ENCODE data around the gene UTP11.

- peak; percentile 72 for TF ChIP-seq CTCF (conservative IDR thresholded peaks at IDR 0.05)
- no peak for TF ChIP-seq ZFX (IDR thresholded peaks at IDR 0.05)
Observed at GRCh38 chr1:38018864-38019343, 6.4 kb downstream of the UTP11 start.
